Left ventricle myocardium inferior (tissue), 1 donor: ENCODE data around the gene USP36. TPM values are rescaled to one million over a fixed set of nuclear protein-coding genes. Genes with fewer than 3 reads are reported as not detected.

Source experiments
- DNase-seq: peaks from one replicate; pipeline ENCODE4 v3.0.0-alpha.2; 2020
- H3K27ac ChIP-seq: fragments of 200-600 bp; replicated peaks from 2 replicates; pipeline ENCODE4 v1.8.0; 2021
- H3K27me3 ChIP-seq: fragments of 200-600 bp; 2 replicates; pipeline ENCODE4 v1.8.0; 2021; ENCODE audit warnings: low read depth
- H3K36me3 ChIP-seq: fragments of 200-600 bp; 2 replicates; pipeline ENCODE4 v1.8.0; 2021
- H3K4me1 ChIP-seq: fragments of 200-600 bp; 2 replicates; pipeline ENCODE4 v1.8.0; 2021
- H3K4me3 ChIP-seq: fragments of 200-600 bp; 2 replicates; pipeline ENCODE4 v1.8.0; 2021; ENCODE audit warnings: mild to moderate bottlenecking, moderate library complexity
- H3K9me3 ChIP-seq: fragments of 200-600 bp; replicated peaks from 2 replicates; pipeline ENCODE4 v1.8.0; 2021
- CTCF ChIP-seq: fragments of 200-600 bp; IDR thresholded peaks from 2 replicates; pipeline ENCODE4 v1.8.0; 2021; ENCODE audit warnings: antibody characterized with exemption, mild to moderate bottlenecking, borderline replicate concordance
- intact Hi-C: fragments of 100-400 bp; cut with micrococcal nuclease; formaldehyde crosslinking; loops from one replicate; pipeline ENCODE4 v1.11.0; 2022
- total RNA-seq: library from RNA; stranded (reverse); fragmentation: NEBNext Ultra II Directional; extraction: Animal tissue kit (Norgen Biotek cat#: 25700); gene quantifications from one replicate; pipeline ENCODE4 v1.2.1, GENCODE V29; 2021
- donor health status: DM: no; HTN: yes; CAD: no; lungs with severe emphysema.

The USP36 gene
- total RNA-seq, 1 donor from 2014 or later: 19.4 TPM

GRCh38 chr17:78826421-78826820 is 14.2 kb downstream of the USP36 start:
- H3K9me3 ChIP-seq: no peaks in the 10 kb centered on the region
- H3K27me3 ChIP-seq: no peaks in the 10 kb centered on the region
- H3K36me3 ChIP-seq: peaks cover 97% of the 10 kb centered on the region
- no peaks in the 10 kb centered on the region for H3K4me1 ChIP-seq
- no peak overlapping the region for H3K4me3 ChIP-seq
- no peak for TF ChIP-seq CTCF
- intact Hi-C loops: no loop called here
- no peak for DNase-seq
- no peak overlapping the region for H3K27ac ChIP-seq

- H3K4me3 ChIP-seq: no peak overlapping the region
- H3K36me3 ChIP-seq: peaks cover 97% of the 10 kb centered on the region
- no peak overlapping the region for H3K27ac ChIP-seq
- no peak for DNase-seq
- H3K27me3 ChIP-seq: no peaks in the 10 kb centered on the region
- intact Hi-C loops: no loop called here
- H3K9me3 ChIP-seq: no peaks in the 10 kb centered on the region
- no peak for TF ChIP-seq CTCF
- no peaks in the 10 kb centered on the region for H3K4me1 ChIP-seq
These were observed 14.9 kb downstream of the USP36 start for GRCh38 chr17:78825696-78826095.

- no peak overlapping the region for H3K27ac ChIP-seq
- H3K27me3 ChIP-seq: no peaks in the 10 kb centered on the region
- H3K4me1 ChIP-seq: peaks cover 5% of the 10 kb centered on the region
- peaks cover 97% of the 10 kb centered on the region for H3K36me3 ChIP-seq
- intact Hi-C loops: no loop called here
- TF ChIP-seq CTCF: no peak
- DNase-seq: no peak
- no peak overlapping the region for H3K4me3 ChIP-seq
- no peaks in the 10 kb centered on the region for H3K9me3 ChIP-seq
These were observed 16.4 kb downstream of the USP36 start for GRCh38 chr17:78824240-78824639.

GRCh38 chr17:78823282-78824046 is 17.1 kb downstream of the USP36 start:
- Histone ChIP-seq H3K4me1 (peaks cover 13% of the 10 kb centered on the region), H3K9me3 (no peaks in the 10 kb centered on the region), H3K27ac (no peak overlapping the region), H3K4me3 (no peak overlapping the region), H3K27me3 (no peaks in the 10 kb centered on the region), H3K36me3 (peaks cover 97% of the 10 kb centered on the region)
- TF ChIP-seq CTCF: no peak
- intact Hi-C loops: no loop called here
- DNase-seq: no peak

GRCh38 chr17:78822552-78822951 is 18.1 kb downstream of the USP36 start:
- TF ChIP-seq CTCF: no peak
- H3K36me3 ChIP-seq: peaks cover 97% of the 10 kb centered on the region
- no peak overlapping the region for H3K4me3 ChIP-seq
- H3K9me3 ChIP-seq: no peaks in the 10 kb centered on the region
- peaks cover 14% of the 10 kb centered on the region for H3K4me1 ChIP-seq
- intact Hi-C loops: no loop called here
- no peak for DNase-seq
- H3K27me3 ChIP-seq: no peaks in the 10 kb centered on the region
- H3K27ac ChIP-seq: no peak overlapping the region
